HEK293T (cell line): ENCODE results near the gene FAM151B.
"Not testable (repeated sequence)": the region's sequence is repeated elsewhere in the genome, so short reads cannot be mapped to it uniquely, and the experiment has no call there.

ENCODE experiments used
- CTCF ChIA-PET: fragments of 350-600 bp; formaldehyde crosslinking; extraction: SDS; loops from one replicate; lab custom pipeline; 2021; ENCODE audit warnings: antibody characterized with exemption, inconsistent platforms; lab: Yijun Ruan, JAX
- POLR2A ChIA-PET: fragments of 350-600 bp; formaldehyde crosslinking; extraction: SDS; loops from one replicate; lab custom pipeline; 2020; ENCODE audit warnings: antibody characterized with exemption, inconsistent platforms; lab: Yijun Ruan, JAX
- DNase-seq: peaks from one replicate; pipeline ENCODE4 v3.0.0; 2012; ENCODE audit warnings: mixed read lengths; ENCODE audit errors: extremely low spot score
- ARNT ChIP-seq: fragments of 450-650 bp; IDR thresholded peaks from 2 replicates; pipeline ENCODE4 v1.6.1; 2017; ENCODE audit warnings: mild to moderate bottlenecking
- BHLHE40 ChIP-seq: fragments of 450-650 bp; IDR thresholded peaks from 2 replicates; pipeline ENCODE4 v1.6.1; 2016; ENCODE audit warnings: mild to moderate bottlenecking, moderate library complexity, borderline replicate concordance
- CTBP1 ChIP-seq: fragments of 450-650 bp; IDR thresholded peaks from 2 replicates; pipeline ENCODE4 v1.6.1; 2016; ENCODE audit warnings: borderline replicate concordance
- ELF4 ChIP-seq: fragments of 450-650 bp; IDR thresholded peaks from 2 replicates; pipeline ENCODE4 v1.6.1; 2017; ENCODE audit warnings: antibody characterized with exemption
- FOXA1 ChIP-seq: fragments of 450-650 bp; IDR thresholded peaks from 2 replicates; pipeline ENCODE4 v1.6.1; 2016; ENCODE audit warnings: mild to moderate bottlenecking
- FOXK2 ChIP-seq: fragments of 450-650 bp; IDR thresholded peaks from 2 replicates; pipeline ENCODE4 v1.6.1; 2016; ENCODE audit warnings: mild to moderate bottlenecking
- FOXM1 ChIP-seq: fragments of 450-650 bp; IDR thresholded peaks from 2 replicates; pipeline ENCODE4 v1.6.1; 2017; ENCODE audit warnings: mild to moderate bottlenecking, borderline replicate concordance
- HDGF ChIP-seq: fragments of 450-650 bp; IDR thresholded peaks from 2 replicates; pipeline ENCODE4 v1.6.1; 2017; ENCODE audit warnings: antibody characterized with exemption, borderline replicate concordance
- L3MBTL2 ChIP-seq: fragments of 450-650 bp; conservative IDR thresholded peaks from 2 replicates; pipeline ENCODE4 v1.6.1; 2016; ENCODE audit warnings: mild to moderate bottlenecking
- LEF1 ChIP-seq: fragments of 450-650 bp; IDR thresholded peaks from 2 replicates; pipeline ENCODE4 v1.6.1; 2017; ENCODE audit warnings: mild to moderate bottlenecking, borderline replicate concordance
- NFRKB ChIP-seq: fragments of 450-650 bp; IDR thresholded peaks from 2 replicates; pipeline ENCODE4 v1.6.1; 2016; ENCODE audit warnings: mild to moderate bottlenecking, moderate library complexity
- PKNOX1 ChIP-seq: fragments of 450-650 bp; IDR thresholded peaks from 2 replicates; pipeline ENCODE4 v1.6.1; 2016
- SP1 ChIP-seq: fragments of 450-650 bp; IDR thresholded peaks from 2 replicates; pipeline ENCODE4 v1.6.1; 2017
- SUZ12 ChIP-seq: fragments of 450-650 bp; IDR thresholded peaks from 2 replicates; pipeline ENCODE4 v1.6.1; 2016; ENCODE audit warnings: mild to moderate bottlenecking
- TARDBP ChIP-seq: fragments of 450-650 bp; IDR thresholded peaks from 2 replicates; pipeline ENCODE4 v1.6.1; 2016
- ZNF384 ChIP-seq: fragments of 450-650 bp; IDR thresholded peaks from 2 replicates; pipeline ENCODE4 v1.6.1; 2016

The FAM151B gene

DNA sequence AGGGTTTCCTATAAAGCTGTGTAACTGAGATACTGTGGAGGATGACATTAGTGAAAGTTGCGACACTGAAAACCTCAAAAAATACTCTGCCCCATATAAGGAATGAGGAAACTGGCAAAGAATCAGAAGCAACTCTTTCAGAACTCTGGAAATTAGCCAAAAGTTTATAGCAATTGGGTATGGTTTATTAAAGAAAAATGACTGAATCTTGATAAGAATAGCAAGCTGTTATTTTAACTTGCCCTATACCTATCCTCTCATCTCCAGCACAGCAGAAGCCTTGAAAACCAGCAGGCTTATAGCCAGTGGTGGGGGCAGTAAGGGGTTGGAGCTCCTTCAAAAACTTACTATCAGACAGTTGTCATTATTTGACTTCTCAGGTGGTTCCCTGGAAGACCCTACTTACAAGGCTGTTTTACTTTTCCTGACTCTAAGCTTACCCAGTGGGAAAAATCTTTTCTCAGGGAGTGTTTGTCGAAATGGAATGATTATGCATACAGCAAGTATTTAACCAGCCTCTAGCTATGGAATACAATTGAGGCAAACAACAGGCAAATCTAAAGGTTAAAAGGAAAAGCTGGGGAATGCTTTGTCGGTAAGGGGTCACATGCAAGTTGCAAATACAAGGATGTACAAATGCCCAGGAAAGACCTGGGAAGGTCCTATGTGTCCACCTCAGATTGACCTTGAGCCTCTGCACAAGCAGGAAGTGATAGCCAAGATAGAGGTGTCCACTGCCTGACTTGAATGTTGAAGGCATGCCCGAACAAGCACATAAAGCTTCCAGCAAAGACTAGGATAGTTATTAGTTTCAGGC is 21.0 kb upstream of the FAM151B start:
- ChIA-PET CTCF (interaction anchor here (0.8 kb wide), 1 partner anchor 14 kb away, joined by 3 read pairs; no protein-coding TSS in a partner anchor), POLR2A (no interaction called here)
- DNase-seq, result no peak
- TF ChIP-seq FOXK2 (no peak), FOXA1 (no peak)

GRCh38 chr5:80468131-80468530 is 19.8 kb upstream of the FAM151B start:
- TF ChIP-seq FOXA1, result no peak
- TF ChIP-seq ELF4, result no peak
- TF ChIP-seq SP1, result no peak
- TF ChIP-seq LEF1, result no peak
- no peak for TF ChIP-seq ARNT
- no peak for TF ChIP-seq L3MBTL2
- DNase-seq, result no peak
- ChIA-PET POLR2A (no interaction called here), CTCF (no interaction called here)

GRCh38 chr5:80470631-80471030 is 17.3 kb upstream of the FAM151B start:
- CTCF ChIA-PET, result interaction anchor here (1.4 kb wide), 1 partner anchor 11 kb away, joined by 4 read pairs; no protein-coding TSS in a partner anchor

GRCh38 chr5:80474929-80475328 is 13.0 kb upstream of the FAM151B start:
- no peak for DNase-seq
- ChIA-PET POLR2A (no interaction called here), CTCF (no interaction called here)
- TF ChIP-seq NFRKB (no peak), ELF4 (no peak), SUZ12 (no peak), CTBP1 (no peak), BHLHE40 (no peak), FOXK2 (no peak), L3MBTL2 (no peak), TARDBP (no peak), PKNOX1 (no peak), ZNF384 (no peak), FOXM1 (no peak), HDGF (no peak), FOXA1 (no peak)

More at GRCh38 chr5:80470631-80471030, 17.3 kb upstream of the FAM151B start:
- POLR2A ChIA-PET, DNase-seq: not testable (repeated sequence)

DNA sequence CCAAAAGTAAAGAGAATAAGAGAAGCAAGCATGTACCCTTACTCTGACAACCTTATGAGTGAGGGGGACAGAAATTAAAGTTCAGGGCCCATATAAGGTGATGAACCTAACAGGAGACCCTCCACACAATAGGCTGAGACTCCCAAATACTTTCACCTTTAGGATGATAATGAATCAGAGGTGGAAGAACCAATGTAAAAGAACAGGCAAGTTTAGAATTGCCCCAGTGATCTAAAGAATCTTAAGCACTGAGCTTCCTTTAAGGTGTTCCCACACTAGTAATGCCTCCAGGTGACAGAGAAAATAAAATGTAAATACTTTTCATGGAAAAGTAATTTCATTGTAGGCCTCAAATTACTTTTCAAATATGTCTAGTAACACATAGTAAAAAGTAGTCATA is 8.2 kb upstream of the FAM151B start:
- DNase-seq, result no peak
- ChIA-PET POLR2A (no interaction called here), CTCF (interaction anchor here (0.6 kb wide), 1 partner anchor 167 kb away, joined by 4 read pairs; no protein-coding TSS in a partner anchor)
- no peak for TF ChIP-seq HDGF
- TF ChIP-seq BHLHE40, result no peak
- TF ChIP-seq FOXA1, result no peak
- no peak for TF ChIP-seq FOXK2
- TF ChIP-seq CTBP1, result no peak
- no peak for TF ChIP-seq PKNOX1
- TF ChIP-seq ARNT, result no peak
- TF ChIP-seq ZNF384, result no peak

DNA sequence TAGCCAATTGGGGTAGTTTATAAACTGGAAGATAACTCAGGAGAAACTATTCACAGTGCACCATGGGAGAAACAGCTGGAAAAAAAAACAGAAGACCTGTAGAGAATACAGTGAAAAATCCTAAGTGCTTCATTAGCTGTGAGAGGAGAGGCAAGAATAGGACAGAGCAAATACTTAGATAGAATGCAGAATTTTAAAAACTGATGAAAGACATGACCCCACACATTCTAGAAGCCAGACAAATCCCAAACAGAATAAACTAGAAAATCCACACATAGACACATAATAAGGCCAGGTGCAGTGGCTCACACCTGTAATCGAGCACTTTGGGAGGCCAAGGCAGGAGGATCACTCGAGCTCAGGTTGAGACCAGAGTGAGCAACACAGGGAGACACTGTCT is 7.5 kb upstream of the FAM151B start:
- DNase-seq, result no peak
- TF ChIP-seq SUZ12 (no peak), PKNOX1 (no peak), HDGF (no peak), ELF4 (no peak), FOXK2 (no peak), BHLHE40 (no peak)
- ChIA-PET CTCF (interaction anchor here (0.6 to 1.3 kb wide), 3 partner anchors 10 to 167 kb away, joined by 3 to 4 read pairs (median 4); no protein-coding TSS in a partner anchor), POLR2A (interaction anchor here (0.5 to 1.2 kb wide), 3 partner anchors 73 to 899 kb away, joined by 3 read pairs; partner anchors contain the start of gene ZFYVE16)
